ENCODE measurements around the gene HDAC4.

DNA sequence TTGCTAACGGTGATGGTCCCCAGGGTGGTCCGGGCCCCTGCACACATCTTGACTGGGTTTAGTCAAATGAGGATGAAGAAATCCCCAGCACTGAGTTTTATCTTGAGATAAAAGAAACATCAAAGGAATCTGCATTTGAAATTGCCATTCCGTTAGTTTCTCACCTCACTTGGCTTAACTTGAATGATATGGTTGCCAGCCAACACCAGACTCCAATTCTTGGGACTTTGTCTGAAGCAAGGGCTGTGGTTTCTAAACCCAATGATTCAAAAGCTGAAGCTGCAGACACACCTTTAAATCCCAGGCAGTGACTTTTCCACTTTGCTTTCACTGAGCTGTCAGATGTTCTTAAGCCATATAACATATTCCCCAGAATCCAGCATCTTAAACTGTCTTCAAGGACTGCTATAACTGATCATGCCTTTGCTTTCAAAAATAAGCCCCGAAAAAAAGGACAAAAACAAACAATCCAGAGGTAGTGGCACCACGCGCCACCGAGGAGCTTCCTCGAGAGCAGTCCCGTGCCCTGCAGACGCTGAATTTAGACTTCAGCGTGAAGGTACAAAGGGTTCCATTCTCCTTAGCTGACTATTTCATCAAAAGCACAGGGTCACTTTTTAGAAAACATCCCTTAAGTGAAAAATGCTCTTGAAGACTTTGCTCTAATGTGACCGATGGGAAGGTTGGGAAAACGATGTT lies 189.3 kb downstream of the HDAC4 start:
- TF ChIP-seq POLR2A (IDR thresholded peaks at IDR 0.05), result no peak
- TF ChIP-seq, protein P1, sequence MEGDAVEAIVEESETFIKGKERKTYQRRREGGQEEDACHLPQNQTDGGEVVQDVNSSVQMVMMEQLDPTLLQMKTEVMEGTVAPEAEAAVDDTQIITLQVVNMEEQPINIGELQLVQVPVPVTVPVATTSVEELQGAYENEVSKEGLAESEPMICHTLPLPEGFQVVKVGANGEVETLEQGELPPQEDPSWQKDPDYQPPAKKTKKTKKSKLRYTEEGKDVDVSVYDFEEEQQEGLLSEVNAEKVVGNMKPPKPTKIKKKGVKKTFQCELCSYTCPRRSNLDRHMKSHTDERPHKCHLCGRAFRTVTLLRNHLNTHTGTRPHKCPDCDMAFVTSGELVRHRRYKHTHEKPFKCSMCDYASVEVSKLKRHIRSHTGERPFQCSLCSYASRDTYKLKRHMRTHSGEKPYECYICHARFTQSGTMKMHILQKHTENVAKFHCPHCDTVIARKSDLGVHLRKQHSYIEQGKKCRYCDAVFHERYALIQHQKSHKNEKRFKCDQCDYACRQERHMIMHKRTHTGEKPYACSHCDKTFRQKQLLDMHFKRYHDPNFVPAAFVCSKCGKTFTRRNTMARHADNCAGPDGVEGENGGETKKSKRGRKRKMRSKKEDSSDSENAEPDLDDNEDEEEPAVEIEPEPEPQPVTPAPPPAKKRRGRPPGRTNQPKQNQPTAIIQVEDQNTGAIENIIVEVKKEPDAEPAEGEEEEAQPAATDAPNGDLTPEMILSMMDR (IDR thresholded peaks at IDR 0.05), result no peak

All from testis (tissue), 2 donors.